IPS-18c (cell line): Measurements from ENCODE around the gene IL36RN.

Experiments used
- H3K4me3 ChIP-seq: 2 replicates; pipeline ENCODE4 v1.7.0; 2013; ENCODE audit warnings: low read depth, mild to moderate bottlenecking, low read length, moderate library complexity; ENCODE audit not compliant: insufficient read depth
- H3K9me3 ChIP-seq: one replicate; pipeline ENCODE4 v1.6.1; 2013; ENCODE audit warnings: mild to moderate bottlenecking, low read length, moderate library complexity; ENCODE audit not compliant: control insufficient read depth, insufficient read depth

Gene IL36RN

GRCh38 chr2:113064898-113065297, 5.9 kb downstream of the IL36RN start:
- no peak overlapping the region for H3K4me3 ChIP-seq
- no peaks in the 10 kb centered on the region for H3K9me3 ChIP-seq

DNA sequence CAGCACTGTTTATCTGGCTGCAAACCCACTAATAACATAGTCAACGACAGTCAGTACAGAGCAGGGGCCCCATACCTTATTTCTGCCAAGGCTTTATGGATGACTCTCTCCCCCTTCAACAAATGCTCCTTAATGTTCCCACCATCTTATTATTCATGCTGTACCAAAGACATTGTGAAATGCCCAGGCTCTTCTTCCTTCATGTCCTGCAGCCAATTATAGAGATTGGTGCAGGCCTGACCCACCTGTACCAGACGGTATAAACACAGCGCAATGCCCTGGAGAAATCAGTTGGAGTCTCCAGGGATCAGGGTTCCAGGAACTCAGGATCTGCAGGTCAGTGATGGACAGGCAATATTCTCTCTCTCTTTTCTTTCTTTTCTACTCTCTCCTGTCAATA, 8.7 kb downstream of the IL36RN start, which contains the start of gene IL1F10:
Gene IL1F10 (plus strand): TSS at position 290 of the 400 bp plus-strand sequence. CDS start 4,769 bp downstream, outside the sequence.
- Histone ChIP-seq H3K9me3 (no peaks in the 10 kb centered on the region), H3K4me3 (no peak within 1 kb of the TSS)

DNA sequence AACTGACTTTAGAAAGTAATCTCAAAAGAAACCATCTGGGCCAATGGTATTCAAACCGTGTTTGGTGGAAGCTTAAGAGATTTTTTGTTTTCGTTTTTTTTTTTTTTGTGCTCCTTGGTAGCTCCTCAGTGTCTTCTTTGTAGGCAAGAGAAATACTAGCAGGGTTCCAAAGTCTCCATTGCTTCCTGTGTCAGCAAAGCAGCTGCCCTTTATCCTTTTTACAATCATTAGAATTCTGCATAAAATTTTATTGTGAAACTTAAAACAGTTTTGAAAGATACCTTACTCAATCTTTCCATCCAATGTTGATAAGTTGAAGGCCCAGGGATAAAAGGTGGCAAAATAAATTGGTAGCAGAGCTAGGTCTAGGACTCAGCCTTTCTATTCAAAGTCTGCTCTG, 9.3 kb downstream of the IL36RN start:
- H3K4me3 ChIP-seq = no peak overlapping the region

GRCh38 chr2:113068706-113069485, 9.9 kb downstream of the IL36RN start:
- H3K9me3 ChIP-seq = no peaks in the 10 kb centered on the region

More for the DNA sequence above, 9.3 kb downstream of the IL36RN start:
- H3K9me3 ChIP-seq = no peaks in the 10 kb centered on the region

DNA sequence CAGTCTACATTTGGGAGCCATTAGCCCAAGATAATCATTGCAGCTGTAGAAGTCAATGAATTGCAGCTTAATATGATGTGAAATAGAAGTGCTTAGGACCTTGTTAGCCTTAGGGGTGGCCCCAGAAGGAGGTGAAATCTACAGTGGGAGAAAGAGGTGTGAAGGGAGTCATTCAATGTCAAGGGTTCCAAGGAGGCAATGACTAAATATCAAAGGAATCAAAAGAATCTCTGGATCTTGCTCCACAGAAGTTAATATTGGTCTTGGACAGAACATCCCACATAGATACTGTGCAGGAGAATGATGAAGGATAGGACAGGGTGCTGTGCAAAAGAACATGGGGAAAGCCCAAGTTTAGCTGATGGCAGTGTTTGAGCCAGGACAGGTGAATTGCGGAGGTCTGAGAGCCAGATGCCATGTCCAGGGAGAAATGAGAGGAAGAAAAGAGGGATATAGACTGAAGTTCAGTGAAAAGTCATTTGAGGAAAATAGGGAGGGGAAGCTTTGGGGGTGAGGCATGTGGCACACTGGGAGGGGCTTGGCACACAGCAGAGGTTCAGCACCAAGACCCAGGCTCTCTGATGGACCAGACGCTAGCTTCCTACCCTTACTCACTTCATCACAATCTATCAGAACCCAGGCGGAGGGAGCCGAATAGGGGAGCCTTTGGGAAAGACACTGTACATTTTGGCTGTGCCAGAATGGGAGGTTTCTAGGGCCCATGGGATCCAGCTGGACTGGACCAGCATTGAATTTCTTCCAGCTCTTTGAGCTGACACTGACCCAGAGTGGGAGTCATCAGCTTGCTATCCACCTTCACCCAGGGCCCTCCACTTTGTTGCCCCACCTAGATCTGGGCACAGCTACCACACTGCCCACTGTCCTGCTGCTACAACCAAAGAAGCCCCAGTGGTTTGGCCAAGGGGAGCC, 10.9 kb downstream of the IL36RN start:
- Histone ChIP-seq H3K4me3 (no peak overlapping the region), H3K9me3 (no peaks in the 10 kb centered on the region)

More at GRCh38 chr2:113068706-113069485, 9.9 kb downstream of the IL36RN start:
- no peak overlapping the region for H3K4me3 ChIP-seq

- no peaks in the 10 kb centered on the region for H3K9me3 ChIP-seq
Observed at GRCh38 chr2:113070606-113070975, 11.6 kb downstream of the IL36RN start.

DNA sequence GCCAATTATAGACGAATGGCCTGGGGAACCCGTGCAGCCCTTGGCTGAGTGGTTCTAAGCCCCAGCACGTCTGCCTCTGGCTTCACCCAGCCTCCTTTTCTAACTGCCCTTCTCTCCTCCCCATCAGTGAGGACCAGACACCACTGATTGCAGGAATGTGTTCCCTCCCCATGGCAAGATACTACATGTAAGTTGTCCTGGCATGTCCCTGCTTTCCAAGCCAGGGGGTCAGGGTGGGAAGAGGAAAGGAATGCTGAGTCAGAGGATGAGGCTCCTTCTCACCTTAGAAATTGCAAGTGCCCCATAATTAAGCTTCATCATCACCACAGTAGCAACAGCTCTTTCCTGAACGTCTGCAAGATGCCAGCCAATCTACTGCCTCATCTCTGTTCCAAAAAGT, 13.6 kb downstream of the IL36RN start:
- Histone ChIP-seq H3K9me3 (no peaks in the 10 kb centered on the region), H3K4me3 (no peak overlapping the region)

More at GRCh38 chr2:113070606-113070975, 11.6 kb downstream of the IL36RN start:
- H3K4me3 ChIP-seq = no peak overlapping the region

DNA sequence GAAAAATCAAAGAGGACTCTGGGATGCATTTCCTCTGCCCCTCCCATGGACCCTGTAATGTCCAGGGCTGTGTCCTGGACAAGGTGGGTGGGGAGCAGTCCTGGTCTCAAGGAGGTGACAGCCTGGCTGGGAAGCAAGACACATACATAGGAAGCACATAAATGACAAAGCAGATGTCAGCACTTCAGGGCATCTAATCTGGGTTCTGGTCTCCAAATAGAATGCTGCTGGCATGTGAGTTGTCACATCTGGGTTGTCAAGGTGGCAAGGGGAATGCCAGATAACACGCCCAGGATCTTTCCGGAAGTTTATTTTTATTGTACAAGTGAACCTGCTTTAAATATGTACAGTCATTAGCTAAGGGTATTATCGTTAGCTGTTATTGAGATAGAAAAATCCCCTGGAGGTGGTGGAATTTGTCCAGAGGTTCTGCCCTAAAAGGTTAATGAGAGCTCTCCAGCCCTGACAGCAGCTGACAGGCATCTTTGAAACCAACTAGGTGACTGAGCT, 14.4 kb downstream of the IL36RN start:
- Histone ChIP-seq H3K4me3 (no peak overlapping the region), H3K9me3 (no peaks in the 10 kb centered on the region)

GRCh38 chr2:113075030-113075429, 16.0 kb downstream of the IL36RN start:
- Histone ChIP-seq H3K4me3 (no peak overlapping the region), H3K9me3 (no peaks in the 10 kb centered on the region)

DNA sequence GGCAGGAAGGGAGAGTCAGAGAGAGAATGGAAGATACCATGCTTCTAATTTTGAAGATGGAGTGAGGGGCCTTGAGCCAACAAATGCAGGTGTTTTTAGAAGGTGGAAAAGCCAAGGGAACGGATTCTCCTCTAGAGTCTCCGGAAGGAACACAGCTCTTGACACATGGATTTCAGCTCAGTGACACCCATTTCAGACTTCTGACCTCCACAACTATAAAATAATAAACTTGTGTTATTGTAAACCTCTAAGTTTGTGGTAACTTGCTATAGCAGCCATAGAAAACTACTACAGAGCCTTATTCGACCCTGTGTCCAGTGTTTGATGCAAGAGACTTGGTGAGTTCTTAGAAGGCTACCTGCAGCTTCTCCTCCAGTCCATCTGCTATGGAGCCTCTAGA, 16.6 kb downstream of the IL36RN start:
- Histone ChIP-seq H3K9me3 (no peaks in the 10 kb centered on the region), H3K4me3 (no peak overlapping the region)

DNA sequence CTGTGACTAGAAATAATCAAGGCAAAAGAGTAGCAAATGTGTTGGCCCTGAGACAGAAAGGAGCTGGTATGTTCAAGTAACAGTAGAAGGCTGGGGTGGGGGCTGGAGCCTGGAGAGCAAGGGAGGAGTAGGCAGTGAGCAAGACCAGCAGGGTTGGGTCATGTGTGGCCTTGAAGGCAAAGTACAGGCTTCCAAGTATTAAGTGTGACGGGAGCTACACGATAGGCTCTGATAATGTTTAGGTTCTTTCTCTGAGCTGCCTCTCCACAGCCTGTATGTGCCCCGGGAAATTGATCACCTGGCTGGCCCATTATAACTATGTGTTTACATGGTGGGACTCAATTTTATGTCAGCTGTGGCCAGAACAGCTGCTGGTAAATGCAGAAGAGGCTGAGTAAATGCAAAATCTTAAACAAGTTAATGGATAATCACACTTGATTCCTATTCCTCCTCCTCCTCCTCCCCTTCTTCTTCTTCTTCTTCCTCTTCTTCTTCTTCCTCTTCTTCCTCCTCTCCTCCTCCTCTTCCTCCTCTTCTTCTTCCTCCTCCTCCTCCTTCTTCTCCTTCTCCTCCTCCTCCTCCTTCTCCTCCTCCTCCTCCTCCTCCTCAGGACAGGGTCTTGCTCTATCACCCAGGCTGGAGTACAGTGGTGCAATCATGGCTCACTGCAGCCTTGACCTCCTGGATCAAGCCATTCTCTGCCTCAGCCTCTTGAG, 18.1 kb downstream of the IL36RN start:
- Histone ChIP-seq H3K4me3 (no peak overlapping the region), H3K9me3 (no peaks in the 10 kb centered on the region)

- no peak overlapping the region for H3K4me3 ChIP-seq
- H3K9me3 ChIP-seq = no peaks in the 10 kb centered on the region
Observed at GRCh38 chr2:113077921-113078320, 18.9 kb downstream of the IL36RN start.

- H3K4me3 ChIP-seq = no peak overlapping the region
- H3K9me3 ChIP-seq = no peaks in the 10 kb centered on the region
Observed at GRCh38 chr2:113078350-113078839, 19.4 kb downstream of the IL36RN start.

DNA sequence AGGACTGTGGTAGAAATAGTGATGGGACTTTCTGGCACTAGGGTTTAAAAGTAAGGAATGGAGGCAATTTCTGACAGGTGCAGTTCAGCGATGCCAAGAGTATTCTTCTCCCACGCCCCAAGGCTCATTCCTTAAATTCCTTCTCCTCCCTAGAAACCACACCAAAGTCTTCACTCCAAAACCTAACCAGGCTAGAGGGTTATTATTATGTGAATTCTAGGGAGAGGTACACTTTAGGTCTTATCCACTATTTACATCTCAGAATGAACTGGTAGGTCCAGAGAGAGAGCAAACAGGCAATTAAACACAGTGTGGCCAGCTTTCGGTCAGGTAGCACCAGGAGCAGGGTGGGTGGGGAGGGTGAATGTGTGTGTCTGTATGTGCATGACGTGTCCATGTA, 20.1 kb downstream of the IL36RN start:
- H3K9me3 ChIP-seq = no peaks in the 10 kb centered on the region
- H3K4me3 ChIP-seq = no peak overlapping the region

- H3K4me3 ChIP-seq = no peak overlapping the region
Observed at GRCh38 chr2:113080134-113080533, 21.1 kb downstream of the IL36RN start.

DNA sequence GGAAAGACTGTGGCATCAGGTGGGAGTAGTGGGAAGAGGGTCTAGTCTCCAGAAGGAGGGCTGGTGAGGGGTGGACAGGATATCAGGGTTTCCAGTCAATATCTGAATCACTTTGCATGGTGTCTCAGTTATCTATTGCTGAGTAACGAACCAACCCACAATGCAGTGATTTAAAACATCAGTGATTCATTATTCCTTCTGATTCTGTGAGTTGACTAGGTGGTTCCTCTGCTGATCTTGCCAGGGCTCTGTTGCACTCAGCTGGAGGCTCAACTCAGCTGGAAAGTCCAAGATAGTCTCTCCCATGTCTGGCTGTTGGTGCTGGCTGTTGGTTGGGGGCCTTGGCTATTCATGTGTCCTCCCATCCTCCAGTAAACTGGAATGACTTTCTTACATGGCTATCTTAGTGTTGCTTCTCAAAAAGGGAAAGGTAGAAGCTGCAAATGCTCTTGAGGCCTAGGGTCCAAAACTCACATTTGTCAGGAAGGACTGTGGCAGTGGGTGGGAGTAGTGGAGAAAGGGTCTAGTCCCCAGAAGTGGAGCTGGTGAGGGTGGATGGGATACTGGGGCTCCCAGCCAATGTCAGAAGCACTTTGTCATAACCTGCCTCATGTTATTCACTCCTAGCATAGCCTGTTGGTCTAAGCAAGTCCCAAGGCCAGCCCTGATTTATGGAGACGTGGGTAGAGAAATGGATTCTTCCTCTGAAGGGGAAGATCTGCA, 22.7 kb downstream of the IL36RN start:
- H3K4me3 ChIP-seq = no peak overlapping the region
- H3K9me3 ChIP-seq = no peaks in the 10 kb centered on the region

More at GRCh38 chr2:113080134-113080533, 21.1 kb downstream of the IL36RN start:
- H3K9me3 ChIP-seq = no peaks in the 10 kb centered on the region
